HepG2 (cell line): Measurements from ENCODE around the gene ZSCAN21. TPM values are rescaled to one million over a fixed set of nuclear protein-coding genes. Genes with fewer than 3 reads are reported as not detected.

Source experiments
- FOXO4 ChIP-seq: sonication (generic); formaldehyde crosslinking; conservative IDR thresholded peaks from 2 replicates; pipeline ENCODE4 v1.8.1; 2023; ENCODE audit warnings: missing genetic modification reagents
- HDAC2 ChIP-seq: sonication (generic); formaldehyde crosslinking; IDR thresholded peaks from 2 replicates; pipeline ENCODE4 v1.4.0; 2020; ENCODE audit warnings: missing genetic modification reagents
- KLF6 ChIP-seq: IDR thresholded peaks from 2 replicates; pipeline ENCODE4 v1.8.0; 2016; ENCODE audit warnings: missing biosample characterization, missing genetic modification reagents
- MAFF ChIP-seq: IDR thresholded peaks from 2 replicates; pipeline ENCODE4 v1.6.1; 2011; ENCODE audit warnings: low read depth, low read length, improper control_type of control experiment
- PHF5A ChIP-seq: IDR thresholded peaks from one replicate; pipeline ENCODE4 v1.6.1; 2018; ENCODE audit warnings: low read depth, missing genetic modification reagents; ENCODE audit not compliant: unreplicated experiment
- SNRNP70 ChIP-seq: fragments of 200-400 bp; formaldehyde crosslinking; IDR thresholded peaks from 2 replicates; pipeline ENCODE4 v1.6.1; 2017; ENCODE audit warnings: mild to moderate bottlenecking, low read depth, low read length, moderate library complexity
- SPEN ChIP-seq: sonication (generic); formaldehyde crosslinking; IDR thresholded peaks from 2 replicates; pipeline ENCODE4 v1.5.1; 2020; ENCODE audit warnings: low read depth, mild to moderate bottlenecking, missing genetic modification reagents
- TEAD3 ChIP-seq: optimal IDR thresholded peaks from 2 replicates; pipeline ENCODE3; 2016; ENCODE audit warnings: borderline replicate concordance
- YY1 ChIP-seq: IDR thresholded peaks from 2 replicates; pipeline ENCODE4 v1.6.1; 2011; ENCODE audit warnings: low read length, low read depth, moderate library complexity, mild to moderate bottlenecking; ENCODE audit not compliant: insufficient read depth, insufficient replicate concordance
- ZBTB43 ChIP-seq: sonication (generic); formaldehyde crosslinking; conservative IDR thresholded peaks from 2 replicates; pipeline ENCODE4 v1.4.0; 2020; ENCODE audit warnings: missing genetic modification reagents
- ZMYM4 ChIP-seq: sonication (generic); formaldehyde crosslinking; IDR thresholded peaks from 2 replicates; pipeline ENCODE4 v1.8.1; 2023; ENCODE audit warnings: mild to moderate bottlenecking, missing genetic modification reagents
- ZNF138 ChIP-seq: sonication (generic); formaldehyde crosslinking; IDR thresholded peaks from 2 replicates; pipeline ENCODE4 v1.5.0; 2020; ENCODE audit warnings: mild to moderate bottlenecking, low read depth, missing genetic modification reagents
- ZNF24 ChIP-seq: fragments of 450-650 bp; IDR thresholded peaks from 2 replicates; pipeline ENCODE4 v1.6.1; 2017; ENCODE audit warnings: antibody characterized with exemption, mild to moderate bottlenecking
- ZNF343 ChIP-seq: sonication (generic); formaldehyde crosslinking; IDR thresholded peaks from 2 replicates; pipeline ENCODE4 v1.4.0; 2020; ENCODE audit warnings: mild to moderate bottlenecking, missing genetic modification reagents
- polyA plus RNA-seq, 8 experiments: library from polyadenylated mRNA; depleted of rRNA in 3 of 8; stranded (reverse) in 7 of 8; unstranded in 1 of 8; fragments of >200 nt; fragmentation: Illumina TruSeq in 4 of 8; extraction: Trizol in 4 of 8; gene quantifications; 2 replicates each; pipeline versions ENCODE4 v1.2.1 to v1.2.3, GENCODE V29; 2011 to 2016; ENCODE audit warnings: low read depth in 4 of 8, missing spikeins in 1 of 8, mixed read lengths in 1 of 8; ENCODE audit not compliant: insufficient read depth in 1 of 8
- total RNA-seq, 5 experiments: library from RNA; depleted of rRNA; stranded (reverse); fragments of >200 nt; fragmentation: Illumina TruSeq; extraction: Trizol; gene quantifications; 2 replicates each; pipeline ENCODE4 v1.2.3, GENCODE V29; 2016; ENCODE audit warnings: low read depth in 1 of 5
- TF ChIP-seq, protein P1 (sequence below): sonication (generic); formaldehyde crosslinking; IDR thresholded peaks from 2 replicates; pipeline ENCODE4 v1.4.0; 2020; ENCODE audit warnings: missing genetic modification reagents, borderline replicate concordance
- TF ChIP-seq, protein P2 (sequence below): IDR thresholded peaks from 2 replicates; pipeline ENCODE4 v1.6.1; 2018; ENCODE audit warnings: missing genetic modification reagents, mild to moderate bottlenecking, missing compliant biosample characterization
- TF ChIP-seq, protein P3 (sequence below): sonication (generic); formaldehyde crosslinking; IDR thresholded peaks from 2 replicates; pipeline ENCODE4 v1.4.0; 2020; ENCODE audit warnings: mild to moderate bottlenecking, missing genetic modification reagents
- TF ChIP-seq, protein P4 (sequence below): sonication (generic); formaldehyde crosslinking; IDR thresholded peaks from 2 replicates; pipeline ENCODE4 v1.4.0; 2020; ENCODE audit warnings: mild to moderate bottlenecking, missing genetic modification reagents

Gene ZSCAN21
- total and polyA plus RNA-seq, 2 of the 13 experiments (the other 11 are each of a cell fraction or from before 2014, with no cell fraction given): 7.0 to 10.0 TPM

GRCh38 chr7:100100420-100101015 is 50.9 kb downstream of the ZSCAN21 start (continued):
- no peak for TF ChIP-seq FOXO4
- TF ChIP-seq KLF6: peak; percentile 85
- no peak for TF ChIP-seq SNRNP70
- peak; percentile 71; the same call in 1 of the 2 replicates for TF ChIP-seq ZNF343
- TF ChIP-seq HDAC2 (CRISPR knock-in tag): peak; percentile 88
- TF ChIP-seq ZNF24: peak; percentile 77
- TF ChIP-seq ZMYM4 (CRISPR knock-in tag): peak; percentile 82
- no peak; the same call in 1 of the 2 replicates for TF ChIP-seq ZNF138 (CRISPR knock-in tag)
- TF ChIP-seq SPEN (CRISPR knock-in tag): peak; percentile 97
- TF ChIP-seq, protein P1, sequence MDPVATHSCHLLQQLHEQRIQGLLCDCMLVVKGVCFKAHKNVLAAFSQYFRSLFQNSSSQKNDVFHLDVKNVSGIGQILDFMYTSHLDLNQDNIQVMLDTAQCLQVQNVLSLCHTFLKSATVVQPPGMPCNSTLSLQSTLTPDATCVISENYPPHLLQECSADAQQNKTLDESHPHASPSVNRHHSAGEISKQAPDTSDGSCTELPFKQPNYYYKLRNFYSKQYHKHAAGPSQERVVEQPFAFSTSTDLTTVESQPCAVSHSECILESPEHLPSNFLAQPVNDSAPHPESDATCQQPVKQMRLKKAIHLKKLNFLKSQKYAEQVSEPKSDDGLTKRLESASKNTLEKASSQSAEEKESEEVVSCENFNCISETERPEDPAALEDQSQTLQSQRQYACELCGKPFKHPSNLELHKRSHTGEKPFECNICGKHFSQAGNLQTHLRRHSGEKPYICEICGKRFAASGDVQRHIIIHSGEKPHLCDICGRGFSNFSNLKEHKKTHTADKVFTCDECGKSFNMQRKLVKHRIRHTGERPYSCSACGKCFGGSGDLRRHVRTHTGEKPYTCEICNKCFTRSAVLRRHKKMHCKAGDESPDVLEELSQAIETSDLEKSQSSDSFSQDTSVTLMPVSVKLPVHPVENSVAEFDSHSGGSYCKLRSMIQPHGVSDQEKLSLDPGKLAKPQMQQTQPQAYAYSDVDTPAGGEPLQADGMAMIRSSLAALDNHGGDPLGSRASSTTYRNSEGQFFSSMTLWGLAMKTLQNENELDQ: no peak
- TF ChIP-seq, protein P2, sequence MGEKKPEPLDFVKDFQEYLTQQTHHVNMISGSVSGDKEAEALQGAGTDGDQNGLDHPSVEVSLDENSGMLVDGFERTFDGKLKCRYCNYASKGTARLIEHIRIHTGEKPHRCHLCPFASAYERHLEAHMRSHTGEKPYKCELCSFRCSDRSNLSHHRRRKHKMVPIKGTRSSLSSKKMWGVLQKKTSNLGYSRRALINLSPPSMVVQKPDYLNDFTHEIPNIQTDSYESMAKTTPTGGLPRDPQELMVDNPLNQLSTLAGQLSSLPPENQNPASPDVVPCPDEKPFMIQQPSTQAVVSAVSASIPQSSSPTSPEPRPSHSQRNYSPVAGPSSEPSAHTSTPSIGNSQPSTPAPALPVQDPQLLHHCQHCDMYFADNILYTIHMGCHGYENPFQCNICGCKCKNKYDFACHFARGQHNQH (CRISPR knock-in tag): peak; percentile 79; the same call in 1 of the 2 replicates
- no peak for TF ChIP-seq PHF5A
- TF ChIP-seq, protein P3, sequence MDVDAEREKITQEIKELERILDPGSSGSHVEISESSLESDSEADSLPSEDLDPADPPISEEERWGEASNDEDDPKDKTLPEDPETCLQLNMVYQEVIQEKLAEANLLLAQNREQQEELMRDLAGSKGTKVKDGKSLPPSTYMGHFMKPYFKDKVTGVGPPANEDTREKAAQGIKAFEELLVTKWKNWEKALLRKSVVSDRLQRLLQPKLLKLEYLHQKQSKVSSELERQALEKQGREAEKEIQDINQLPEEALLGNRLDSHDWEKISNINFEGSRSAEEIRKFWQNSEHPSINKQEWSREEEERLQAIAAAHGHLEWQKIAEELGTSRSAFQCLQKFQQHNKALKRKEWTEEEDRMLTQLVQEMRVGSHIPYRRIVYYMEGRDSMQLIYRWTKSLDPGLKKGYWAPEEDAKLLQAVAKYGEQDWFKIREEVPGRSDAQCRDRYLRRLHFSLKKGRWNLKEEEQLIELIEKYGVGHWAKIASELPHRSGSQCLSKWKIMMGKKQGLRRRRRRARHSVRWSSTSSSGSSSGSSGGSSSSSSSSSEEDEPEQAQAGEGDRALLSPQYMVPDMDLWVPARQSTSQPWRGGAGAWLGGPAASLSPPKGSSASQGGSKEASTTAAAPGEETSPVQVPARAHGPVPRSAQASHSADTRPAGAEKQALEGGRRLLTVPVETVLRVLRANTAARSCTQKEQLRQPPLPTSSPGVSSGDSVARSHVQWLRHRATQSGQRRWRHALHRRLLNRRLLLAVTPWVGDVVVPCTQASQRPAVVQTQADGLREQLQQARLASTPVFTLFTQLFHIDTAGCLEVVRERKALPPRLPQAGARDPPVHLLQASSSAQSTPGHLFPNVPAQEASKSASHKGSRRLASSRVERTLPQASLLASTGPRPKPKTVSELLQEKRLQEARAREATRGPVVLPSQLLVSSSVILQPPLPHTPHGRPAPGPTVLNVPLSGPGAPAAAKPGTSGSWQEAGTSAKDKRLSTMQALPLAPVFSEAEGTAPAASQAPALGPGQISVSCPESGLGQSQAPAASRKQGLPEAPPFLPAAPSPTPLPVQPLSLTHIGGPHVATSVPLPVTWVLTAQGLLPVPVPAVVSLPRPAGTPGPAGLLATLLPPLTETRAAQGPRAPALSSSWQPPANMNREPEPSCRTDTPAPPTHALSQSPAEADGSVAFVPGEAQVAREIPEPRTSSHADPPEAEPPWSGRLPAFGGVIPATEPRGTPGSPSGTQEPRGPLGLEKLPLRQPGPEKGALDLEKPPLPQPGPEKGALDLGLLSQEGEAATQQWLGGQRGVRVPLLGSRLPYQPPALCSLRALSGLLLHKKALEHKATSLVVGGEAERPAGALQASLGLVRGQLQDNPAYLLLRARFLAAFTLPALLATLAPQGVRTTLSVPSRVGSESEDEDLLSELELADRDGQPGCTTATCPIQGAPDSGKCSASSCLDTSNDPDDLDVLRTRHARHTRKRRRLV (CRISPR knock-in tag): no peak
- TF ChIP-seq, protein P4, sequence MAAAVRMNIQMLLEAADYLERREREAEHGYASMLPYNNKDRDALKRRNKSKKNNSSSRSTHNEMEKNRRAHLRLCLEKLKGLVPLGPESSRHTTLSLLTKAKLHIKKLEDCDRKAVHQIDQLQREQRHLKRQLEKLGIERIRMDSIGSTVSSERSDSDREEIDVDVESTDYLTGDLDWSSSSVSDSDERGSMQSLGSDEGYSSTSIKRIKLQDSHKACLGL (CRISPR knock-in tag): peak; percentile 83; the same call in 1 of the 2 replicates
- TF ChIP-seq YY1: peak; percentile 78
- no peak for TF ChIP-seq MAFF
- peak; percentile 82 for TF ChIP-seq TEAD3
- TF ChIP-seq ZBTB43: no peak; the same call in 1 of the 2 replicates
